PFSK-1 (cell line): ENCODE measurements around the gene ENOX2.

Experiments
- FOXP2 ChIP-seq: optimal IDR thresholded peaks from 2 replicates; pipeline ENCODE3; 2011; ENCODE audit warnings: borderline replicate concordance, control low read depth, inconsistent platforms; ENCODE audit not compliant: insufficient read depth; ENCODE audit errors: extremely low read length, extremely low read depth
- POLR2AphosphoS5 ChIP-seq: IDR thresholded peaks from 2 replicates; pipeline ENCODE4 v1.6.1; 2012; ENCODE audit warnings: low read depth, mild to moderate bottlenecking, control low read depth, low read length, moderate library complexity
- REST ChIP-seq, 2 experiments: IDR thresholded peaks; 2 replicates each; pipeline versions ENCODE4 v1.6.1 to v1.8.0; 2011 to 2012; ENCODE audit warnings: low read depth in 2 of 2, low read length in 2 of 2, control low read depth in 1 of 2, inconsistent platforms in 1 of 2, mild to moderate bottlenecking in 1 of 2, moderate library complexity in 1 of 2; ENCODE audit not compliant: insufficient read depth in 1 of 2
- SIN3A ChIP-seq: IDR thresholded peaks from 2 replicates; pipeline ENCODE4 v1.6.1; 2012; ENCODE audit warnings: mild to moderate bottlenecking, low read length, moderate library complexity, borderline replicate concordance; ENCODE audit not compliant: insufficient read depth
- TAF1 ChIP-seq: IDR thresholded peaks from 2 replicates; pipeline ENCODE4 v1.6.1; 2012; ENCODE audit warnings: low read length, control low read depth, borderline replicate concordance; ENCODE audit not compliant: insufficient read depth

The ENOX2 gene

GRCh38 chrX:130772105-130772775 is 130.8 kb downstream of the ENOX2 start:
- TF ChIP-seq FOXP2 (no peak), POLR2AphosphoS5 (no peak), REST (IDR thresholded peaks at IDR 0.05; ENCODE audit: insufficient read depth in 1 of 2, low read depth in 2 of 2, low read length in 2 of 2) (no peak), SIN3A (no peak), TAF1 (no peak)

GRCh38 chrX:130771648-130772047 is 131.4 kb downstream of the ENOX2 start:
- TF ChIP-seq POLR2AphosphoS5: no peak
- TF ChIP-seq REST (IDR thresholded peaks at IDR 0.05; ENCODE audit: insufficient read depth in 1 of 2, low read depth in 2 of 2, low read length in 2 of 2): no peak
- TF ChIP-seq TAF1: no peak
- TF ChIP-seq FOXP2: no peak
- TF ChIP-seq SIN3A: no peak

- TF ChIP-seq TAF1 (no peak), POLR2AphosphoS5 (no peak)
These were observed 131.8 kb downstream of the ENOX2 start for GRCh38 chrX:130771230-130771629.

- no peak for TF ChIP-seq TAF1
- TF ChIP-seq REST (IDR thresholded peaks at IDR 0.05; ENCODE audit: insufficient read depth in 1 of 2, low read depth in 2 of 2, low read length in 2 of 2): no peak
- TF ChIP-seq POLR2AphosphoS5: no peak
These were observed 132.4 kb downstream of the ENOX2 start for GRCh38 chrX:130770615-130771014.

- TF ChIP-seq FOXP2 (no peak), POLR2AphosphoS5 (no peak), TAF1 (no peak), REST (IDR thresholded peaks at IDR 0.05; ENCODE audit: insufficient read depth in 1 of 2, low read depth in 2 of 2, low read length in 2 of 2) (no peak)
These were observed 133.2 kb downstream of the ENOX2 start for GRCh38 chrX:130769835-130770234.
